ENCODE results near the gene TBC1D22A.
"Not testable (repeated sequence)": the region's sequence is repeated elsewhere in the genome, so short reads cannot be mapped to it uniquely, and the experiment has no call there.

- TF ChIP-seq CTCF (IDR thresholded peaks at IDR 0.05; ENCODE audit: poor library complexity, severe bottlenecking); POLR2AphosphoS5 (IDR thresholded peaks at IDR 0.05); RAD21 (conservative IDR thresholded peaks at IDR 0.05); TAF1 (IDR thresholded peaks at IDR 0.05; ENCODE audit: low read depth); EP300 (conservative IDR thresholded peaks at IDR 0.05; ENCODE audit: poor library complexity, severe bottlenecking); MXI1 (conservative IDR thresholded peaks at IDR 0.05; ENCODE audit: poor library complexity, severe bottlenecking); REST (IDR thresholded peaks at IDR 0.05; ENCODE audit: borderline replicate concordance); EZH2 (IDR thresholded peaks at IDR 0.05; ENCODE audit: borderline replicate concordance, insufficient read depth, low read length, poor library complexity, severe bottlenecking): not testable (repeated sequence)
Observed at GRCh38 chr22:46817390-46817789, 54.9 kb downstream of the TBC1D22A start.
